SW 1271 (cell line): ENCODE data around the gene ZNF804B.

Experiments used
- DNase-seq, 2 experiments: peaks; one replicate each; lab custom pipeline; 2025; lab: John Stamatoyannopoulos, UW

ZNF804B gene

DNA sequence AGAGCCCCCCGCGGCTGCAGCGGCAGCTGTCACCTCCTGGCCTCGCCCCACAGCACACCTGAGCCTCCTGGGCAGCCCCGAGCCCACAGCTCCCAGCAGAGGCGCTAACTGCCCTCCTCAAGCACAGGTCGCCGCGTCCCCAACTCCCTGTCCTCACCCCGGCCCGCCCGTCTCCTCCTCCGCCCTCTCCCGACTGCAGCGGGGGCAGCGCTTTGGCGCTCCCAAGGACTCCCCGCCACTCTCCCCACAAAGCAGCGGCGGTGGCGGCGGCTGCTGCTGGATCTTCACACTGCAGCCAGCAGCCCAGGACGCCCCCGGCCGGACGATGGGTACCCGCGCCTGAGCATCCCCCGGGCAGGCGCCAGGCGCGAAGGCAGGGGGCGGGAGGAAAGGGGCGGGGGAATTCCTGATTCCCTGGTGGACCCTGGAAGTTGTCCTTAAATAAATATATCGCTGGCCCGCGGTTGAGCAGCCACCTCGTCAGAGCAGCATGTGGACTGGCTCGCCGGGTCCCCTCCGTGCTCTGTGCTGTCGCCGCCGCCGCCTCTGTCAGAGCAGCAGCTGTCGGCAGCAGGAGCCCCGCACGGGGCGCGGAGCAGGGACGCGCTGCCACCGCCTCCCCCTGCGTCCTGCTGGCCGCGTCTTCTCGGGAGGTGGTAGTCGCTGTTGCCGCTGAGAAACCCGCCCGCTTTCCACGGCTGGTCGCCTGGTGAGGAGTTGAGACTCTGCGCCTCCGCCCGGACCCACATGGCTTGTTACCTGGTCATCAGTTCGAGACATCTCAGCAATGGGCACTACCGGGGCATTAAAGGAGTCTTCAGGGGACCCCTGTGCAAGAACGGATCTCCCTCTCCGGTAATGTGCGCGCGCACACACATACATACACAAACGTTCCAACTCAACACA, at the start of gene ZNF804B:
ZNF804B (plus strand) TSS at position 471 of the 906 bp plus-strand sequence; CDS start at position 748, 277 bp downstream.
- DNase-seq: no peak

DNA sequence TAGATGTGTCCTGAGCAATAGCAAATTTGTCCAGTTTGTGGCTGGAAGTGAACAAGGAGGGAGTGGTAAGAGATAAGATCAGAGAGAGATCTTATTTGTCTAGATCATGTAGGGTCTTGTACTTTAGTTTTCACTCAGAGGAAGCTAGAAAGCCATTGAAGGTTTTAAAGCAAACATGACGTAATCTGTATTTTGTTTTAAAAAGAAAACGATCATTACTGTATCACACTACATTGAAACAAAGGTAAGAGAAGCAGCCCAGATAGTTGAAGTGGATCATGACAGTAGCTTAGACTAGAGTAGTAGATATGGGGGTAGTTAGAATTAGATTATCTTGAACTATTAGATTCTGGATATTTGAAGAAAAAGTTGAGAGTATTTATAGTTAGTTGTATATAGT, 23.6 kb upstream of the ZNF804B start:
- DNase-seq: no peak

DNA sequence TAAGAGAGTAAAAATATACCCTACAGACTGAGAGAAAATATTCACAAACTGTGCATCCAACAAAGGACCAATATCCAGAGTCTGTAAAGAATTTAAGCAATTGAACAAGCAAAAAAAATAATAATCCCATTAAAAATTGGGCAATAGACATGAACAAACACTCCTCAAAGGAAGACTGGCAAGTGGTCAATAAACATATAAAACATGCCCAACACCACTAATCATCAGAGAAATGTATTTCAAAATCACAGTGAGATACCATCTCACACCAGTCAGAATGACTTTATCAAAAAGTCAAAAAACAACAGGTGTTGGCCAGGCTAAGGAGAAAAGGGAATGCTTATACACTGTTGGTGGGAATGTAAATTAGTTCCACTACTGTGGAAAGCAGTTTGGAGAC, 21.9 kb upstream of the ZNF804B start:
- DNase-seq: no peak

DNA sequence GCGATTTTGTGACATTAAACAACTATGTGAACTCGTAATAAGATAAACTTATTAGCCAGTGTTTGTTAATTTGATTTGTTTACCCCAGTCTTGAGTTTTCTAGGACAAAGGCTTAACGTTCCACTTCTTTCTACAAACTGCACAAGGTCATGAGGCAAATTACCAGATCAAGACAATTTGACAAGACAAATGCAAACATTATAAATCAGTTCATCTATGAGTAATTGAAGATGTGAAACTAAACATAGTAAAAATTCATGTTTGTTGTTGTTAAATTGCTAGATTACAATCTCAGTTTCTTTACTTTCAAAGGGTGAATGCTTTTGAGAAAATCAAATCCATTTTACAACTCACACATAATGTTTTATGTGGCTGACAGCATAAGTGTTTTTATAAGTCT, 13.4 kb upstream of the ZNF804B start:
- DNase-seq: no peak

DNA sequence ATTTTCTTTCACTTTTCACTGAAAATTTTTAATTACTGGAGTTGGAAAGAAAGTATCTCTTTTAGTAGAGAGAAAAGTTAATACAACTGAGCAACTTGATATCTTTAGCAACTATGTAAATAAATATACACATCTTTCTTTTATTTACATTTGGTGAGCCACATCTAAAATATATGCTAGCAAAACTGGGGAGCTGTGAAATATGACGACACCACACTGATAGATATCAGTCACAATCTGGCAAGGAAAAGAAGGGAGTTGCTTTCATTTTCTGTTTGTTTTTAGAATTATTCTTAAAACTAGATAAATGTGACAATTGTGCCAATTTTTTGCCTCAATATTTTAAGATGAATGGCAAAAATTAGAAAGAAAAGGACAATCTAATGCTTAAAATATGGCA, 2.7 kb upstream of the ZNF804B start:
- no peak for DNase-seq

DNA sequence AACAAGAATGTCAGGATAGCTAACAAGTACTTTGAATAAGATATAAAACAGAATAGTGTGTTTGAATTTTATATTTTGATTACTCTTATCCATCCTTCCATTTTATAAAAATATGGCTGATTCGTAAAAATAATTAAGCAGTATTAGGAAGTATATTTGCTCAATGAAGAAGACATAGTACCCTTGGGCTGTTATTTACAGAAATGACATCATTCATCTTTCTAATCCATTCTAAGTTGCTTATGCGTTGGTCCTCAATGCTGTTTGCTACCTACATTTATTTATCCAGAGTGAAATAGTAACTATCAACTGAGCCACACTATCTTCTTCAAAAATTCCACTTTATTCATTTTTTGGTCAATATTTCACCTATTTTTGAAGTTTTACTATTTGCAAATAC, 2.1 kb upstream of the ZNF804B start:
- DNase-seq: no peak

DNA sequence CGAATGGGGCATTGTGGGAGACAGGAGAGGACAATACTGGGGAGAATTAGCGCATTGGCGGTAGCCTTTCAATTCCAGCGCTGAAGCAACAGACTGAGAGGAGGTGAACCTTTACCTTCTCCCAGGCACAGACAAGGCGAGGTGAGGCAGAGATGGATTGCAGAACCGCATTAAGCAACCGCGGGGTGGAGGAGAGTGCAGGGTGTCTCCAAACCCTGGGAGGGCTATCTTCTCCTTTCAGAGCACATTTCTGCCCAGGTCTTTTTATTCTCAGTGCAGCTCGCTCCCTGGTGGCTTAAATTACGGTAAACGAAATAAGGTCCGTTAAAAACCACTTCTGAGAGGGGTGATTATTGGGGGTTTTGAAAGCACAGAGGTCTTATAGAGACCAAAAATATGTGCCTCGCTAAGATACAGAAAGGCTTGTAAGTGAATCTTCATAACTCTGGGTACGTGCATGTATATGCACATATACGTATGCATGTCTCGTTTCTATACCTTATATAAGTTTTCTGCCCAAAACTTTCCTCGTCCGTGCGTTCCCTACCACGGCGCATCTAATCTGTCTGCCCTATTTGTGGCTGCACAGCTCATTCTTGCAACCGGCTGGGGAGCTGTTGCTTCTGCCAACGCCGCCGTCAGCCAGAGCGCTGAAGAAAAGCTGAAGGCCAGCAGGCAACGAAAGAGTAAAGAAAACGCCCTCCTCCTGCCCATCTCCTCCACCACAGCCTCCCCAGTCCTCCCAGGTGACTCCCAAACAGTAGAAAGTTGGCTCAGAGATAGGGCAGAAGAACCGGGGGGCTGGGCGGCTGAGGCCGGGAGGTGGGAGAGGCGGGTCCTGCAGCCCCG, 895 bp upstream of the ZNF804B start:
- DNase-seq: no peak

DNA sequence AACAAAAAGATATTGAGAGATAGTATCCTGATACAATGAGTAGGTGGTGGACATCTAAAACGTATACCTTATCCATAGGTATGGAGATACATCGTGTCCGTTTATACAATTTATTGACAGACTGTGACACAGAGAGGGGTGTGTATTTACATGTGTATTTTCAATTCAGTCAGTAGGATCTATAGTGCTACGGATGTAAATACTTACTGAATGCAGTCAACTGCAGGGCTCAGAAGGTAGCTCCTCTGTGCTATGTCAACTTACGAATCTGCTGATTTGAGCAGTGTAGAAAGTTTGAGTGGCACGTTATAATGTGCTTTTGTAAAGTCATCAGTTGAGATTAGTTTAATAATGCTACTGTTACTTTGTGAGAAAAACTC, 626 bp downstream of the ZNF804B start:
- no peak for DNase-seq

DNA sequence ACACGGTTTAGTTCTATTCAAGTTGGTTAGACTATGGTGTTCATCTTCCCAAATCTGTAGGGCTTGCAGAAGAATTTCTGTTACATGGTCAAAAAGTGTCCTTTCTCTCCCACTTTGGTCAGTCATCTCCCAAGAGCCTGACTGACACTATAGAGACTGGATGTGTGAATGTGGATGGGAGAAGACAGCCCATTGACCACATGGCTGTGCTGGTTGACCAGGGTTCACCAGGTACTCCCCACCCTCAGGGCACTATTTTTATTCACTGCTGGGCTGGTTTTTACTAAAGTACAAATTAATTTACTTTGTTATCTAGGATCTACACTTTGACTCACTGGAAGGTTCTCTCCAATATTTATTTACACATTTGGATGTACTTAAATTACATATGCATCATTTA, 2.3 kb downstream of the ZNF804B start:
- DNase-seq: no peak

DNA sequence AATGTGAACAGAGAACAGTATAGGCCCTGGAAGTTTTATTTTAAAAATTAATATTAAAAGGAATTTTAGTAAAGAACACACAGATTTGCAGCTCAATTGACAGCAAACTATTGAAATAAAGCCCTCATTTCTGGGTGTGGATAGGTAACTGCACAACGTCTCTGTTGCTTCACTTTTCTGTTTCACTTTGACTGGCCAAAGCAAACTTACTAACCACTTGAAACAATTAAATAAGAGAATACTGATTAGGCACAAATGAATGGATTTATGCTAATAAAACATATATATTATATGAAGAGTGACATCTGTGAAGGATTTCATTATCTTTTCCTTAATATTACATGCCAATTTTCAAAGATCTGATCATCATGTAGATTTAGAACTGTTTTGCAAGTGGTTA, 11.9 kb downstream of the ZNF804B start:
- no peak for DNase-seq

DNA sequence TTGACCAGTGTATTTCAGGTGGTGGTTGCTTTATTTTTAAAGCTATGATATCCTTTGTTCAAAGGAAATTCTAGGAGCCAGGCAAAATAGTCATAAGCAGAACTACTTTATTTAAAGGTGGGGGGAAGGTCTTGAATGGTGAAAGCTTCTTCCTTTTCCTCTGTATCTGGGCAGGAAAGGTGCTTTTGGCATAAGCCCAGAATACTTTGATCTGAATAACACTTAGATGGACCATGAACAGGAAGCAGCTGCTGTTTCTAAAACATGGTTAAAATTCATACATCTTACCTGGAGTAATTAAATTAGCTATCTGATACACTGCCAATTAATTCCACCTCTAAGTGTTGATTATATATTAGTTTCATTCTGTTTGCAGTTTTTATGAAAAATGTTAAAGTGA, 13.3 kb downstream of the ZNF804B start:
- no peak for DNase-seq

DNA sequence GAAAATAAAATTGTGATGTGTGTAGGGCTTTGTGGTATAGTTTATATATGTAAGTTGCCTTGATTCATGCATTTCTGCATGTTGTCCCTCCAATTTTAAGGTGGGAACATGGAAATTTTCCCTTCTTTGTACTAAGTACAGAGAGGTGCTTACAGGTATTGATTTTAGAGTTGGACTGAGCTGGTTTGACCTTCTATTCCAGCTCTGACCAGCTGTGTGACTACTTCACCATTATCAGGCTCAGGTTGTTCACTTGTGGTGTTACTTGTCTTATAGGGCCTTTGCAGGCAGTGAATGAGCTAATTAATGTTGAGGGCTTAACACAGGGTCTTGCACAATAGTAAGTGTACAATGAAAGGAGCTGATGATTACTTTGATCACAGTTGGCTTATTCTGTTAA, 16.3 kb downstream of the ZNF804B start:
- no peak for DNase-seq

DNA sequence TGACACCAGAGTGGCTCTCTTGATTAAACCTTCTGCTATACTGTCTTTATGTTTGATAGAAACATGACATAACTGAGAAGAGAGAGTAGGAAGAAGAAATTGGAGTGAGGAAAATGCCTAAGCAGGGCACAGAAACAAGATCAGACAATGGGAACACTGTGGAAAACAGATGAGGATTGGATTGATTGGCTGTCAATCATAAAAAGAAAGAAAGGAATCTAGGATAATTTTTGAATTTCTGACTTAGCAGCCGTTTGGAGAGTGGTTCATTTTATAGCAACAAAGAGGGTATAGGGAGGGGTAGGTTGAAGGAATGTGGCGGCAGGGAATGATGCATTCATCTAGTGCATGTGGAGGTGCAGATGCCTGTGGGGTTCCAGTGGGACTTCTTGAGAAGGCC, 28.3 kb downstream of the ZNF804B start:
- DNase-seq: no peak

DNA sequence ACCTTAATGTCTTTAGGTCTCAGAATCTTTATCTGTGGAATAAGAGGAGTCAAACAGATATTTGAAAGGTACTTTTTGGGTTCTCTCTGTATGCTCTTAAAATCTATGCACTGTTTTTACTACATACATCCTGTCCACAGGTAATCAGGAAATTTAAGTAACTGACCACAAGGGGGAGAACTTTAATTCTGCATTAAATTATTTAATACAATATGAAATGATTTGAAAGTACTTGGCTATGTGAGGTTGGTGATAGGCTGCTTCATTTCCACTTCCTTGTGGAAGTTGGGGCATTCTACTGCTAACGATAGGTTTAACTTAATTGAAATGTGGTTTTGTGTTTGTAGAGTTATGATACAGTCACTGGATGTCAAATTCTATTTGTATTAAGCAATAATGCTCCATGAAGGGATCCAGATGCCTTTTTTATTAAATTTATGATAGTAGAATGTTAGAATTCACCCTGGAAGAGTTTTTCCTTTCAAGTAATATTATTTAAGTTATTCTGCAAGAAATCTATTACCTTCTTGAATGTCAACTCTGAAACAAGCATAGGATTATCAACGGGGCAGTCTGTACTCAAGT, 30.1 kb downstream of the ZNF804B start:
- DNase-seq: peak in 1 of 2 experiments; percentile 36

DNA sequence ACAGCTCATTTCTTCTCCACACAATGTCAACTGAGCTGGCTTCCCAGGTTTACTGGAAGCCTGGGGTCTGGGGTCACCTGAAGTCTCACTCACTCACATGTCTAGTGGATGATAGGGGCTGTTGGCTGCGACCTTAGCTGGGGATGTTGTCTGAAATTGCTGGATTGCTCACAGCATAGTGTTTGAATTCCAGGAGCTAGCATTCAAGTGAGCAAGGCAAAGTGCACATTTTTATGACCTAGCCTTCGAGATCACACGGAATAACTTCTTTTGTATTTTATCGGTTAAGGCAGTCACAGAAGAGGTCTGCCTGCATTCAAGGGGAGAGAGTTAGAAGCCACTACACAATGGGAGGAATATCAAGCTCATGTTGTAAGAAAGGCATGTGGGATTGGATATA, 32.4 kb downstream of the ZNF804B start:
- no peak for DNase-seq

DNA sequence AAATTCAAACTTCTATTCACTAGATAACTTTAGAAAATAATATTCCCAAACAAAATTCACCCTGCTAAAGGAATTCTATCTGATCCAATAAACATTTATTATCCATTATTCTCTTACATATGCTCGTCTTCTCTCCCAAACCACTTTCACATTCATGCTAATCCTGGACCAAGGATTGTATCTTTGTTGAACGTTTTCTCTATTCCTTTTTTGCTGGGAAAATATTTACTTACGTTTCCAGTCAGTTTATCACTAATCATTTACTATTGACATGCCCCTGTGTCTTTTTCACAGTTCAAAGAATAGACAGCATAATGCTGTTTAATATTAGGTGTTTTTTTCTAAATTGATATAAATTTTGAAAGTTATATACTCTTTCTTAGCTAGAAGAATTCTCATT, 32.9 kb downstream of the ZNF804B start:
- no peak for DNase-seq

DNA sequence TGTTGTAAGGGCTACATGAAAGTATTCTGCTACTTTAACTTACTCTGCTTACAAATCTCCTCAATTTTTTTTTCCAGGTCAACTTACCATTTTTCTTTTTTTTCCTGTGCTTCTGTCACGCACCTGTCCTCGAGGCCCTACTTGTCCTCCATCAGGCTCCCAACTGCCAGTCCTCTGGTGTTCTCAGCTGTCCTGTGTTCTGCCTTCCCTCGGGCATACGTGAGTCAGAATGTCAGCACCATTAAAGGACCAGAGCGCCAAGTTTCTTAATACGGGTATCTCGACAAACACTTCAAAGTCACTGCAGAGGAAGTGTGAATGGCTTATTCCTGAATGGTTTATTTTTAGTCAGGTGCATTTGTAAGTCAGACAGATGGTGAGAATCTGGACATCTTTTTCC, 36.1 kb downstream of the ZNF804B start, which contains the start of gene TEX47:
TEX47 (minus strand) TSS at position 185 of the 400 bp plus-strand sequence. CDS start 795 bp downstream, outside the sequence.
- DNase-seq: no peak

DNA sequence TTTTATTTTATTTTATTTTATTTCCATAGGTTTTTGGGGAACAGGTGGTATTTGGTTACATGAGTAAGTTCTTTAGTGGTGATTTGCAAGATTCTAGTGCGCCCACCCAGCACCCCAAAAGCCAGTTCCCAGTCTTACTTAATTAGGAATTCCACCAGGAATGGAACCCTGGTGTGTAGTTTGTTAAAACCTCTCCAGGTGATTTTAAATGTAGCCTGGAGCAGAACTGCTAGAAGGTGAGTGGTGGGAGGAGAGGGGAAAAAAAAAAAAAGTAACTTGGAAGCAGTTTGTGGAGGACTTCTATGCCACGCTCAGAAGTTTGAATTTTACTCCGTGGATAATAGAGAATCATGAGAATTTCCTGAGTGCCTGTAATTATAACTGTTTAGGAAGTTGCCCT, 41.5 kb downstream of the ZNF804B start:
- no peak for DNase-seq

DNA sequence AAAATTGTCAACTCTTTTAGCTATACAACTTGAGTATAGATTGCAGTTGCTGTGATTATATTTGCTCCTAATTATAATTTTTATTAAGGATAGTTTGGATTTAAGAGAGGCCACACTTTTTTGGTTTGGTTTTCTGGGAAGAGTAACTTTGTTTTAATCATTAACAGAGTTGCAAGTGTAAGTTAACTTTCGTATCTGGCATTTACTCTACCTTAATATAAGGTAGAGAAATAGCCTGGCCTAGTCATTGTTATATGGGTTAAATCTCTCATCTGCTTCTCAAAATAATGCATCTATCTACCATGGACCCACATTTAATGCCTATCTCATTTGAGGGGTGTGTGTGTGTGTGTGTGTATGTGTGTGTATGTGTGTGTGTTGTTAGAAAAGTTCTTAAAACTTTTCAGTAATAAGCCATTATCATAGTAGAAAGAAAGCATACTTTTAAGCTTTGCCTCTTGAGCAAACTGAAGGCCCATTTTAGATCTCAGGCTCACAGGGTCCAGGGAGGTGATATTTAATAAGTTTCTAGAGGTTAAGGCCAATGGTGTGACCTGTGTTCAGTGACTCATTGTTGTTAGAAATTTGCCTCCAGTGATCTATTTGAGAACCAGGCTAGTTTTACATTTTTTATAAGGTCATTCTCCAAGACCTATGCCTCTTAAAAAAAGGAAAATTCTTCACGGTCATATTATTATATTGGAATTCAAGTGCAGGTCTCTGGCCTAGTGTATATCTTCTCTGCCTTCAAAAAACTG, 47.0 kb downstream of the ZNF804B start:
- DNase-seq: no peak

DNA sequence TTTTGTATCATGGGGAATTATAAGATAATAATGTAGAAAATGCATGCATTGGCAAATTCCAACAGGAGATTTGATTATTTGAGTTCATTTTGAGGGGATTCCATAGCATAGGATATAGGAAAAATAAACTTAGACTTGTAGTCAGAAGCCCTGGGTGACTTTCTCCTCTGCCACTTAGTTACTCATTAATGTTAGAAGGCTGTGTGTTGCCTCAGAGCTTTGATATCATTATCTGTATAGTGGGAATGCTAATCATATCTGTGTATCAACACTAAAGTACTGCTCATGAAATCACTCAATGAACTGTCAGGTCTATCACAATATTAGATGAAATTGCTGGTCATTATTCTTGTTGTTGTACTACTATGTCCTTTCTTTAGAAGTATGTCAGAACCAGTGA, 59.1 kb downstream of the ZNF804B start:
- no peak for DNase-seq

DNA sequence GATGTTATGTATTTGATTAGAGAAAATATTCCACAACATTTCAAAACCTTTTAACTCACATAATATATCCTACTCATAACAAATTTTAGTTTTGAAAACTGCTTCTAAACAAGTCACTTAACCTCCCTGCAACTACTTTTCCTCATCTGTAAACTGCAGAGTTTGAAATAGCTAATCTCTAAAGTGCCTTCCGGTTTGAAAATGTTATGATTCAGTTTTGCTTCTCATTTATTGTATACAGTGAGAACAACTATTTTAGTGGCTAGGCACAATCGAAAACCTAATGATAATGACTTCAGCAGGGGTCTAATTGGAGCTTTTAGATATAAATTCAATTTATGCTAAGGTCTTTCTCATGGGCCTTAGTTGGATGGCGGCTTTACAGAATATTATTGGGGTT, 66.7 kb downstream of the ZNF804B start:
- no peak for DNase-seq
